Measurements from ENCODE around the gene SLC22A4. TPM values are rescaled to one million over a fixed set of nuclear protein-coding genes. Genes with fewer than 3 reads are reported as not detected.

The SLC22A4 gene
- total and polyA plus RNA-seq, 7 donors: 1.1 to 17.5 (median 2.8) TPM

DNA sequence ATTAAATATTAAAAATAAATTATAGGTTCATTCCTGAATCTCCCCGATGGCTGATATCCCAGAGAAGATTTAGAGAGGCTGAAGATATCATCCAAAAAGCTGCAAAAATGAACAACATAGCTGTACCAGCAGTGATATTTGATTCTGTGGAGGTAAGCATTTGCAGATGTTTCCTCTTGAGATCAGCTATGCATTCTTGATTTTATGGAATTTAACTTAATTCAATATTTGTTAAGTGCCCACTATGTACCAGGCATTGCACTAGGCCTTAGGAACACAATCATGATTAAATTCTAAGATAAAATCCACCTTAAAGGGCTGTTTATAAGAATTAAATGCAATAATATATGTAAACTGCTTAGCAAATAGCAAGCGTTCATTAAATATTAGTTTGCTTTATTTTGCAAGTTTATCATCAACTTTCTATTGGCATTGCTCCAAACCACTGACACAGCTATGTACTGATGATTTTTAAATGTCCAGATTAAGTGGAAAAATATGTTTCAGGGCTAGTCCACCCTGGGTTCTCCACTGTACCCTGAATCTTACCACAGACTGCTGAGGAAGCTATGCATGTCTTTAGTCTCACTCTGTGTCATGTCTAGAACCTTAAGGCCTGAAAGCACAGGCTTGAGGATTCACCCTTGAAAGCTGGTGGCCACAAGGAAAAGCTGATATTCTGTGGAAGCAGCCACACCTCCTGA, 33.2 kb downstream of the SLC22A4 start:
- no peaks in the 10 kb centered on the region for H3K27me3 ChIP-seq (ENCODE audit: insufficient read depth in 3 of 3, low read length in 2 of 3)
- no peak overlapping the region for H3K4me3 ChIP-seq
- TF ChIP-seq, protein P1, sequence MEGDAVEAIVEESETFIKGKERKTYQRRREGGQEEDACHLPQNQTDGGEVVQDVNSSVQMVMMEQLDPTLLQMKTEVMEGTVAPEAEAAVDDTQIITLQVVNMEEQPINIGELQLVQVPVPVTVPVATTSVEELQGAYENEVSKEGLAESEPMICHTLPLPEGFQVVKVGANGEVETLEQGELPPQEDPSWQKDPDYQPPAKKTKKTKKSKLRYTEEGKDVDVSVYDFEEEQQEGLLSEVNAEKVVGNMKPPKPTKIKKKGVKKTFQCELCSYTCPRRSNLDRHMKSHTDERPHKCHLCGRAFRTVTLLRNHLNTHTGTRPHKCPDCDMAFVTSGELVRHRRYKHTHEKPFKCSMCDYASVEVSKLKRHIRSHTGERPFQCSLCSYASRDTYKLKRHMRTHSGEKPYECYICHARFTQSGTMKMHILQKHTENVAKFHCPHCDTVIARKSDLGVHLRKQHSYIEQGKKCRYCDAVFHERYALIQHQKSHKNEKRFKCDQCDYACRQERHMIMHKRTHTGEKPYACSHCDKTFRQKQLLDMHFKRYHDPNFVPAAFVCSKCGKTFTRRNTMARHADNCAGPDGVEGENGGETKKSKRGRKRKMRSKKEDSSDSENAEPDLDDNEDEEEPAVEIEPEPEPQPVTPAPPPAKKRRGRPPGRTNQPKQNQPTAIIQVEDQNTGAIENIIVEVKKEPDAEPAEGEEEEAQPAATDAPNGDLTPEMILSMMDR (IDR thresholded peaks at IDR 0.05): no peak
- intact Hi-C loops (cut with DNase I): no loop called here
- no peaks in the 10 kb centered on the region for H3K4me1 ChIP-seq
- H3K9me3 ChIP-seq: no peaks in the 10 kb centered on the region
- H3K36me3 ChIP-seq (ENCODE audit: insufficient read depth in 1 of 2, low read depth in 1 of 2): peaks cover 4 to 76% of the 10 kb centered on the region in 2 donors
- DNase-seq: no peak
- no peak overlapping the region for H3K27ac ChIP-seq
- WGBS, 3 donors: 78 to 88% (median 82%) methylated on average over 2 of the region's 2 CpGs
- peak in 1 of 4 donors; percentile 15 for ATAC-seq

DNA sequence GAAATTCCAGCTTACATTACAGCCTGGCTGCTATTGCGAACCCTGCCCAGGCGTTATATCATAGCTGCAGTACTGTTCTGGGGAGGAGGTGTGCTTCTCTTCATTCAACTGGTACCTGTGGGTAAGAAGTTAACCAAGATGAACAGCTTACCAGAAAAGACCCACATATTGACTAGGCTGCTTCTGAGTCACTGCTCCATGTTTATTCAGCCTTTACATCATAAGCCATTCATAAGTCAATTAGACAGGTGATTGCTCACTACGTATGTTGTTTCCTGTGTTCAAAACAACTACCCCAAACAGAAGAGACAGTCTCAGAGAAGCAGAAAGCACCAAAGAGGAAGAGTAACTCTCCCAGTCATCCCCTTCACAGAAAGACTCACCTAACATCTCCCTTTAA, 40.6 kb downstream of the SLC22A4 start:
- intact Hi-C loops (cut with DNase I): no loop called here
- Histone ChIP-seq H3K4me3 (no peak overlapping the region), H3K27me3 (ENCODE audit: insufficient read depth in 3 of 3, low read length in 2 of 3) (no peaks in the 10 kb centered on the region), H3K4me1 (no peaks in the 10 kb centered on the region), H3K9me3 (no peaks in the 10 kb centered on the region), H3K36me3 (ENCODE audit: insufficient read depth in 1 of 2, low read depth in 1 of 2) (peaks cover 4 to 68% of the 10 kb centered on the region in 2 donors), H3K27ac (no peak overlapping the region)
- TF ChIP-seq, protein P1 (IDR thresholded peaks at IDR 0.05): no peak
- no peak for DNase-seq
- peak in 3 of 4 donors; percentile 32 to 53 (median 34) for ATAC-seq
- 89 to 92% (median 90%) methylated on average over 3 of the region's 3 CpGs for WGBS, 3 donors

DNA sequence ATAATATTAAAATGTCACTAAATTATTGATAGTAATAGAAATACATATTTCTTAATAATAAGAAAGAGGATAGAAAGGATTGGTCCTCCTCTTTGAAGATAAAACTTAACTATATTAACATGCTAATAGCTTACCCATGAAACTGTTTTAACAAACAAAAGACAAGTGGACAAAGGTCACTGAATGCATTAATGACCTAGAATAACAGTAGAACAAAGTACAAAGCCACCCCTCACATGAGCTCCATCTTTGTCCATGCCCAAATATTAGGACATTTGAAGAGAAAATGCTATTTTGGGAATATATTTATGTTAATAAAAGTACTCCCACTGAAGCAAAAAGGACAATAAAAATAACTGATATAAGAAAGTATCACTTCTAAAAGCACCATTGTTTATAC, 41.2 kb downstream of the SLC22A4 start:
- peaks cover 4 to 62% of the 10 kb centered on the region in 2 donors for H3K36me3 ChIP-seq (ENCODE audit: insufficient read depth in 1 of 2, low read depth in 1 of 2)
- no peak overlapping the region for H3K27ac ChIP-seq
- no peak overlapping the region for H3K4me3 ChIP-seq
- TF ChIP-seq, protein P1 (IDR thresholded peaks at IDR 0.05): no peak
- H3K9me3 ChIP-seq: no peaks in the 10 kb centered on the region
- DNase-seq: no peak
- no peaks in the 10 kb centered on the region for H3K4me1 ChIP-seq
- intact Hi-C loops (cut with DNase I): no loop called here
- ATAC-seq: no peak
- H3K27me3 ChIP-seq (ENCODE audit: insufficient read depth in 3 of 3, low read length in 2 of 3): no peaks in the 10 kb centered on the region

DNA sequence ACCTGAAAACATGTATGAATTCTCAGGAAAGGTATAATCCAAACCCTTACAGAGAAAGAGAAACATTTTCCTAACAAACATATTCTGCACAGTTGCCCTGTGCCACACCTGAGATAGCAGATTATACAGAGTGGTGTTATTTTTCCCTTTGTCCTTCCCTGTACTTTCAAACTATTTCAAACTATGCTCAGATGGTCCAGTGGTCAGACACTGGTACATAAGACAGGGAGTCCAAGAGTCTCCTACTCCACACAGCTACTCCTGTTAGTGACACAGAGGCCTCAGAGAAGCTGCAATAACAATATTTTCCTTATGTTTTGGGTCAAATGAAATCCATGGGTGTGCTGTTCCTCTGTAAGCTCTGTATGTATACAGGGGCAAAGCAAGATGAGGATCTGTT, 45.3 kb downstream of the SLC22A4 start:
- no peak overlapping the region for H3K27ac ChIP-seq
- H3K27me3 ChIP-seq (ENCODE audit: insufficient read depth in 3 of 3, low read length in 2 of 3): no peaks in the 10 kb centered on the region
- H3K36me3 ChIP-seq (ENCODE audit: insufficient read depth in 1 of 2, low read depth in 1 of 2): peaks cover 5 to 26% of the 10 kb centered on the region in 2 donors
- DNase-seq: no peak
- H3K4me3 ChIP-seq: no peak overlapping the region
- H3K4me1 ChIP-seq: peaks cover 9% of the 10 kb centered on the region
- H3K9me3 ChIP-seq: no peaks in the 10 kb centered on the region
- ATAC-seq: no peak
- intact Hi-C loops (cut with DNase I): no loop called here
- TF ChIP-seq, protein P1 (IDR thresholded peaks at IDR 0.05): no peak

Measured in psoas muscle (tissue), 8 donors.